PC-9 (cell line): ENCODE results near the gene RPTOR.

Experiments
- EZH2 ChIP-seq: fragments of 200-600 bp; sonication (generic); IDR thresholded peaks from 2 replicates; pipeline ENCODE4 v1.8.0; 2017; ENCODE audit warnings: antibody characterized with exemption, low read depth
- TF ChIP-seq, protein P1 (sequence below): fragments of 200-600 bp; sonication (generic); conservative IDR thresholded peaks from 2 replicates; pipeline ENCODE4 v1.6.1; 2017; ENCODE audit warnings: mixed run types, antibody characterized with exemption, mild to moderate bottlenecking, moderate library complexity

- TF ChIP-seq, protein P1, sequence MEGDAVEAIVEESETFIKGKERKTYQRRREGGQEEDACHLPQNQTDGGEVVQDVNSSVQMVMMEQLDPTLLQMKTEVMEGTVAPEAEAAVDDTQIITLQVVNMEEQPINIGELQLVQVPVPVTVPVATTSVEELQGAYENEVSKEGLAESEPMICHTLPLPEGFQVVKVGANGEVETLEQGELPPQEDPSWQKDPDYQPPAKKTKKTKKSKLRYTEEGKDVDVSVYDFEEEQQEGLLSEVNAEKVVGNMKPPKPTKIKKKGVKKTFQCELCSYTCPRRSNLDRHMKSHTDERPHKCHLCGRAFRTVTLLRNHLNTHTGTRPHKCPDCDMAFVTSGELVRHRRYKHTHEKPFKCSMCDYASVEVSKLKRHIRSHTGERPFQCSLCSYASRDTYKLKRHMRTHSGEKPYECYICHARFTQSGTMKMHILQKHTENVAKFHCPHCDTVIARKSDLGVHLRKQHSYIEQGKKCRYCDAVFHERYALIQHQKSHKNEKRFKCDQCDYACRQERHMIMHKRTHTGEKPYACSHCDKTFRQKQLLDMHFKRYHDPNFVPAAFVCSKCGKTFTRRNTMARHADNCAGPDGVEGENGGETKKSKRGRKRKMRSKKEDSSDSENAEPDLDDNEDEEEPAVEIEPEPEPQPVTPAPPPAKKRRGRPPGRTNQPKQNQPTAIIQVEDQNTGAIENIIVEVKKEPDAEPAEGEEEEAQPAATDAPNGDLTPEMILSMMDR = no peak
- TF ChIP-seq EZH2 = no peak
These were observed 364.1 kb downstream of the RPTOR start for GRCh38 chr17:80908776-80909175.
